Esophagus muscularis mucosa (tissue), 4 donors: ENCODE measurements around the gene INSR. TPM values are rescaled to one million over a fixed set of nuclear protein-coding genes. Genes with fewer than 3 reads are reported as not detected.

Source experiments
- DNase-seq: peaks from one replicate; pipeline ENCODE4 v3.0.0-alpha.2; 2017; ENCODE audit errors: extremely low spot score
- H3K27ac ChIP-seq, 4 donors: fragments of 200-600 bp; sonication (generic); replicated peaks in 1 of 4; 1 replicate in 3 of 4; 2 replicates in 1 of 4; pipeline ENCODE4 v1.5.1; 2016 to 2019; ENCODE audit warnings: mild to moderate bottlenecking in 1 of 4
- H3K27me3 ChIP-seq, 4 donors: fragments of 200-600 bp; sonication (generic); one replicate each; pipeline versions ENCODE4 v1.5.1 to v1.6.0; 2016 to 2019
- H3K36me3 ChIP-seq, 4 donors: fragments of 200-600 bp; sonication (generic); one replicate each; pipeline ENCODE4 v1.5.1; 2016 to 2019
- H3K4me1 ChIP-seq, 4 donors: fragments of 200-600 bp; sonication (generic); one replicate each; pipeline ENCODE4 v1.5.1; 2016 to 2019
- H3K4me3 ChIP-seq, 4 donors: fragments of 200-600 bp; sonication (generic); 1 replicate in 2 of 4; 2 replicates in 2 of 4; pipeline ENCODE4 v1.5.1; 2016 to 2019; ENCODE audit warnings: mild to moderate bottlenecking in 4 of 4, moderate library complexity in 1 of 4
- H3K9me3 ChIP-seq, 4 donors: fragments of 200-600 bp; sonication (generic); 1 replicate in 3 of 4; 2 replicates in 1 of 4; pipeline ENCODE4 v1.5.1; 2016 to 2019
- EP300 ChIP-seq: sonication (generic); formaldehyde crosslinking; IDR thresholded peaks from one replicate; pipeline ENCODE4 v1.6.1; 2017; ENCODE audit warnings: antibody characterized with exemption
- POLR2A ChIP-seq: fragments of 450-650 bp; IDR thresholded peaks from one replicate; pipeline ENCODE4 v1.6.1; 2017; ENCODE audit warnings: antibody characterized with exemption, moderate library complexity, mild to moderate bottlenecking, low read depth
- POLR2AphosphoS5 ChIP-seq, 2 donors: sonication (generic); formaldehyde crosslinking; IDR thresholded peaks; one replicate each; pipeline ENCODE4 v1.6.1; 2017; ENCODE audit warnings: antibody characterized with exemption in 2 of 2
- WGBS: methylation state at CpG from one replicate; pipeline ENCODE4 v1.1.5; 2018; 5-methylcytosine and 5-hydroxymethylcytosine counted together
- intact Hi-C: fragments of 100-400 bp; cut with DNase I; formaldehyde crosslinking; loops from one replicate; pipeline ENCODE4 v1.15.1; 2023
- total RNA-seq, 4 donors: library from RNA; depleted of rRNA; stranded (reverse); fragments of >200 nt; gene quantifications; one replicate each; pipeline versions ENCODE4 v1.1.0 to v1.2.1, GENCODE V29; 2016
- TF ChIP-seq, protein P1 (sequence below), 3 experiments: fragments of 200-600 bp in 2 of 3; fragments of 450-650 bp in 1 of 3; sonication (generic) in 2 of 3; IDR thresholded peaks; one replicate each; pipeline ENCODE4 v1.5.1; 2017 to 2019; ENCODE audit warnings: antibody characterized with exemption in 3 of 3, mild to moderate bottlenecking in 2 of 3, moderate library complexity in 1 of 3

The INSR gene
- total RNA-seq, 4 donors from 2014 or later, result 72.3 to 143 (median 92.5) TPM

DNA sequence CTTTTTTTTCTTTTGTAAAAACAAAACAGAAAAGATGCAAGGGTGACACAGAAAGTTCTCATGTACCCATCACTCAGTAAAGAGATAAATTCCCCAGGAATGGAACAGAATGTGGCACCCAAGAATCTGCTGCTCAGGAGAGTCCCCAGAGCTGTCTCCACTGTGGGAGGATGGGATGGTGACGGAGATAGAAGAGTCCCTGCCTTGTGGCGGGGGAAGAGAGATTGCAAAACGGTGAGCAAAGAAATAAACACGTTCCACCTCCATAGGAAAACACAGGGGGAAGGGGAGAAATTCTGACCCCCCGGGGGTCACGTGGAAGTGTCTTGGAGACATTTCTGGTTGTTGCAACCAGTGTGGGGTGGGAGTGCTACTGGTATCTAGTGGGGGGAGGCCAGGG is 76.4 kb downstream of the INSR start:
- Histone ChIP-seq H3K4me3 (no peak overlapping the region), H3K27me3 (no peaks in the 10 kb centered on the region), H3K4me1 (peaks cover 25 to 39% (median 27%) of the 10 kb centered on the region in 4 donors), H3K9me3 (no peaks in the 10 kb centered on the region), H3K36me3 (peaks cover 0 to 6% (median 0%) of the 10 kb centered on the region in 4 donors), H3K27ac (no peak overlapping the region)
- WGBS, result 81% methylated on average over 6 of the region's 6 CpGs
- no peak for DNase-seq
- TF ChIP-seq, protein P1, sequence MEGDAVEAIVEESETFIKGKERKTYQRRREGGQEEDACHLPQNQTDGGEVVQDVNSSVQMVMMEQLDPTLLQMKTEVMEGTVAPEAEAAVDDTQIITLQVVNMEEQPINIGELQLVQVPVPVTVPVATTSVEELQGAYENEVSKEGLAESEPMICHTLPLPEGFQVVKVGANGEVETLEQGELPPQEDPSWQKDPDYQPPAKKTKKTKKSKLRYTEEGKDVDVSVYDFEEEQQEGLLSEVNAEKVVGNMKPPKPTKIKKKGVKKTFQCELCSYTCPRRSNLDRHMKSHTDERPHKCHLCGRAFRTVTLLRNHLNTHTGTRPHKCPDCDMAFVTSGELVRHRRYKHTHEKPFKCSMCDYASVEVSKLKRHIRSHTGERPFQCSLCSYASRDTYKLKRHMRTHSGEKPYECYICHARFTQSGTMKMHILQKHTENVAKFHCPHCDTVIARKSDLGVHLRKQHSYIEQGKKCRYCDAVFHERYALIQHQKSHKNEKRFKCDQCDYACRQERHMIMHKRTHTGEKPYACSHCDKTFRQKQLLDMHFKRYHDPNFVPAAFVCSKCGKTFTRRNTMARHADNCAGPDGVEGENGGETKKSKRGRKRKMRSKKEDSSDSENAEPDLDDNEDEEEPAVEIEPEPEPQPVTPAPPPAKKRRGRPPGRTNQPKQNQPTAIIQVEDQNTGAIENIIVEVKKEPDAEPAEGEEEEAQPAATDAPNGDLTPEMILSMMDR (IDR thresholded peaks at IDR 0.05), result no peak
- TF ChIP-seq EP300 (no peak), POLR2A (no peak), POLR2AphosphoS5 (IDR thresholded peaks at IDR 0.05) (no peak)
- intact Hi-C loops, result no loop called here

DNA sequence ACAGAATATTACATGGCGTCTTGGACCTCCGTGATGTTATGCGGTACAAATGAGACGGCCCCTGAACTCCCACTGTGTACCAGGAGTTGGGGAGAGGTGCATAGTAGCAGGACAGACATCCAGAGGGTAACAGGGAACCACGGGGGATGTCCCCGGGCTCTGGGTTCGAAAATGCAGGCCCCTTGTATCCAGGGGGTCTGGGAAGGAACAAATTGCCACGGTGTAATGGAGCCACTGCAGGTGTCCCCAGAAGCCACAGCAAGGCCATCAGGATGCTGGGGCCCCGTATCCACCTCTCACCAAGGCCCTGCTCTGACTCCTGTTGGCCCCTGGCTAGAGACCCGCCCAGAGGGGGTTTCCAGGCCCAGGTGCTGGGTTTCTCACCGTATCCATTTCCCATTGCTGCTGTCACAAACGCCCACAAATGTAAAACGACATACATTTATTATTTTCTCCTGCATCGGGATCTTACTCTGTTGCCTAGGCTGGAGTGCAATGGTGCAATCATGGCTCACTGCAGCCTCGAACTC is 77.8 kb downstream of the INSR start:
- 86% methylated on average over 14 of the region's 15 CpGs for WGBS
- Histone ChIP-seq H3K27ac (no peak overlapping the region), H3K4me1 (peaks cover 28 to 38% (median 31%) of the 10 kb centered on the region in 4 donors), H3K36me3 (peaks cover 0 to 6% (median 0%) of the 10 kb centered on the region in 4 donors), H3K27me3 (no peaks in the 10 kb centered on the region), H3K4me3 (no peak overlapping the region), H3K9me3 (no peaks in the 10 kb centered on the region)
- no peak for DNase-seq
- intact Hi-C loops, result no loop called here
- no peak for TF ChIP-seq EP300
- TF ChIP-seq, protein P1 (IDR thresholded peaks at IDR 0.05), result no peak
- TF ChIP-seq POLR2AphosphoS5 (IDR thresholded peaks at IDR 0.05), result no peak
- no peak for TF ChIP-seq POLR2A

DNA sequence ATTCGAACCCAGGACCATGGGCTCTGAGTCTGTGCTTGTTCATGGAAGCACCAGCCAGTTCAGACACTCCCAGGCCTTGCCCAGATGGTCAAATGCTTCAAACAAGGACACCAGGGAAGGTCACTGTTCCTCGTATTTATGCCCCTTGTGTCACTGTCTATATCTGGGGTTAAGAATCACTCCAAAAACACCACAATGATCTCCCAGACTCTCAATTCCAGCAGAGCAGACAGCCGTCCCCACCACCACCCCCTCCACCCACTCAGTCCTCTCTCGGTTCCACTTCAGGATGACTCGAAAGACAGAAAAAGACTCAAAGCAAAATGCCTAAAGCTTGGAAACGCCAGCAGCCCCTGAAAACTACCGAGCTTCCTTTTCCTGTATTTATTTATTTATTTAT is 79.0 kb downstream of the INSR start:
- Histone ChIP-seq H3K4me1 (peaks cover 35 to 43% (median 37%) of the 10 kb centered on the region in 4 donors), H3K27ac (no peak overlapping the region), H3K36me3 (peaks cover 0 to 6% (median 0%) of the 10 kb centered on the region in 4 donors), H3K9me3 (no peaks in the 10 kb centered on the region), H3K27me3 (no peaks in the 10 kb centered on the region), H3K4me3 (no peak overlapping the region)
- intact Hi-C loops, result no loop called here
- no peak for DNase-seq
- 77% methylated on average over 7 of the region's 7 CpGs for WGBS
- TF ChIP-seq, protein P1 (IDR thresholded peaks at IDR 0.05), result no peak
- TF ChIP-seq POLR2A (no peak), EP300 (no peak), POLR2AphosphoS5 (IDR thresholded peaks at IDR 0.05) (no peak)

DNA sequence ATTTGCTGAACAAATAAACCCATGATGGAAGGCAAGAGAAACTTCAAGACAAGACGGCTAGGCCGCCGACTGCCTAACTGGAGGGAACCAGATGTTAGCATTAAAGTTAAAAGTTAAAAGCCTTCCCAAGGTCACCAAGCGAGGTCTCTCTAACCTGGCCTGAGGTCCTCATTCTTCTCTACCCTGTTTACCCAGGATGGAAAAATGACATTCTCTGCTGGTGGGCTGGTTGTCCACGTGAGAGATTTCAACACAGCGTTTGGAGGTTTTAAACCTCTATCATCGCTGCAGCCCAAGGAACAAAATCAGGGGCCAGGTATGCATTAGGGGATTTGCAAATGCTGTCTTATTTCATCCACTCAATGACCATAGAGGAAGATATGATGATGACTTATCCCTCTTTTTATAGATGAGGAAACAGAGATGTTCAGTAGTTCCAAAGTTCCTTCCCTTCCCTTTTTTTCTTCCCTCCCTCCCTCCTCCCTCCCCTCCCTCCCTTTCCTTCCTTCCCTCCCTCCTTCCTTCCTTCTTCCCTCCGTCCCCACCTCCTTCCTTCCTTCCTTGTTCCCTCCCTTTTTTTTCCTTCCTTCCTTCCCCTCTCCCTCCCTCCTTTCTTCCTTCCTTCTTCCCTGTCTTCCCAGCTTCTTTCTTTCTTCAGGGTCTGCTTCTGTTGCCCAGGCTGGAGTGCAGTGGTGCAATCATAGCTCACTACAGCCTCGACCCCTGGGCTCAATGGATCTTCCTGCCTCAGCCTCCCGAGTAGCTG is 79.7 kb downstream of the INSR start:
- intact Hi-C loops, result no loop called here
- Histone ChIP-seq H3K9me3 (no peaks in the 10 kb centered on the region), H3K27me3 (no peaks in the 10 kb centered on the region), H3K36me3 (peaks cover 0 to 6% (median 0%) of the 10 kb centered on the region in 4 donors), H3K4me3 (no peak overlapping the region), H3K4me1 (peaks cover 35 to 48% (median 37%) of the 10 kb centered on the region in 4 donors), H3K27ac (peak overlapping the region in 1 of 4 donors; percentile 14)
- TF ChIP-seq POLR2A (no peak), POLR2AphosphoS5 (IDR thresholded peaks at IDR 0.05) (no peak), EP300 (no peak)
- TF ChIP-seq, protein P1 (IDR thresholded peaks at IDR 0.05), result no peak
- DNase-seq, result no peak
- WGBS, result 77% methylated on average over 10 of the region's 10 CpGs
